Stimulated activated CD8-positive, alpha-beta memory T cell treated with anti-CD3 and anti-CD28 coated beads, Interleukin-15, amount 100 ng/mL, for 48 hours (primary cell): Measurements from ENCODE around the gene CD14.
"Not testable (repeated sequence)": the region's sequence is repeated elsewhere in the genome, so short reads cannot be mapped to it uniquely, and the experiment has no call there.

Experiments used
- DNase-seq, 2 donors: peaks; one replicate each; pipeline ENCODE4 v3.0.0-alpha.2; 2020; ENCODE audit warnings: low read depth in 2 of 2

CD14 gene

GRCh38 chr5:140633021-140633471 is at the start of gene CD14:
Gene CD14 (minus strand): TSS chr5:140633175. CDS start chr5:140633071, 104 bp downstream.
- DNase-seq, result no peak

DNA sequence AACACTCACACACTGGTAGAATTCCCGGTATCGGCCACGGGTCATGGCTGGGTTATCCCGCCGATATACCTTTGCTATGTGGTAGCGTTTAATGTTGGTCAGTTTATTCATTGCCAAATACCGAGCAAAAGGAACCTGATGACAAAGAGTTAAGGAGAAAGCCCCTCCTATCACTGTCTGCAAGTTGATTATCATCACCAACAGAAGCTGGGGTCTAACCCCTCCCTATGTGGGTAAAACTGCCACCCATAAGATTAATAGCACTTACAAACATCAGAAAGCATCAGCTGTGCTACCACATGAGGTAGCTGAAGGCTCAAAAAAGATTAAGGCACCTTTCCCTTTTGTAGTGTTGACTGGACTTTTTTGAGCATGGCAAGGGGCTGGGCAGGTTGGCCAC is 46.0 kb upstream of the CD14 start:
- no peak for DNase-seq

DNA sequence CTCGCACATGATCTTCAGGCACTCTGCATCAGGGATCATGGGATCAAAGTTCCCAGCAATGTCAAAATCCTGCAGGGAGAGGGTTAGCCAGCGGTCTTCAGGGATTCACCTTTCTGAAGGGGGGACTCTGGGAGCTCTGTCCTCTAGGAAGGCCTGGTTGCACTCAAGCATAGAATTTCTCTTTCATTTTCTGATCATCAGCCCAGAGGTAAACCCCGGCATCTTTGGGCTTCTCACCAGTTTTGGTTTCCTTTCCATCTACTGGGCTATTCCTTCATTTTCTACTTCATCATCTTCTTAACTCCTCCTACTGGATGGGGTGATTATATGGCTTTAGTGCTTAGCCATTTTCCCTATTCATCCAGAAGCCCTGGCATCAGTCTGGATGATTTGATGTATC is 45.0 kb upstream of the CD14 start:
- DNase-seq, result no peak

DNA sequence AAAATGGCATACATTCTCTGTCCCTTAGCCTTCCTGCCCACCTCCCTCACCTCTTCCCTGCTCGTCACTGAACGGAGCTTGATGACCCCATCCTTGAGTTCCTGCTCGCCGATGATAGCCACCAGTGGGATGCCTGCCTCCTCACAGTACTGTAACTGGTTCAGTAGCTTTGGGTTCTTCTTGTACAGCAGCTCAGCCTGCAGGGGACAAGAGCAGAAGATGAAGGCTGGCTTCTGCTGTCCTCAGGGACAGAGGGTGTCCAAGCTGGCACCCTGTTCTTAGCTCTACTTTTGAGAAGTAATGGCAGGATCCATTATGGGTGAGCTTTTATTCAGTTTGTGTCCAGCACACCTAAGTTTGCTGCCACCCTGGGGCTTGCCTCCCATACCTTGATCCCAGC is 41.7 kb upstream of the CD14 start:
- no peak for DNase-seq

DNA sequence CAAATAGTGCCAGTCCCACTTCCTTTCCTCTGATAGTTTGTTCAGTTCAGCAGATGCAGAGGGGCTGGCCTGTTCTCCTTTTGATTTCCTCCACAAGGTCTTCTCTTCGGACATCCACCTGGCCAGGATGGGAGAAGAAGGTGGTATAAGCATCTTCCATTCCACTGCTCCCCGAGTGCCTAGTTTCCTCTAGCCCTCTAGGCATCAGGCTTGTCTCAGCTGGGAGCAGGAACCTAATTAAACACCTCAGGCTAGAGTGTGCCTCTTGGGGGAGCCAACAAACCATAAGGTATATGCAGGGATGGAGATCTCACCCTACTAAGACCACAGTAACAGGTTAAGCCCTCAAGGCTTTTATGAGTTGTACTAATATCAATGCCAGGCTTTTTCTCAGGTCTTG is 41.2 kb upstream of the CD14 start:
- no peak for DNase-seq

DNA sequence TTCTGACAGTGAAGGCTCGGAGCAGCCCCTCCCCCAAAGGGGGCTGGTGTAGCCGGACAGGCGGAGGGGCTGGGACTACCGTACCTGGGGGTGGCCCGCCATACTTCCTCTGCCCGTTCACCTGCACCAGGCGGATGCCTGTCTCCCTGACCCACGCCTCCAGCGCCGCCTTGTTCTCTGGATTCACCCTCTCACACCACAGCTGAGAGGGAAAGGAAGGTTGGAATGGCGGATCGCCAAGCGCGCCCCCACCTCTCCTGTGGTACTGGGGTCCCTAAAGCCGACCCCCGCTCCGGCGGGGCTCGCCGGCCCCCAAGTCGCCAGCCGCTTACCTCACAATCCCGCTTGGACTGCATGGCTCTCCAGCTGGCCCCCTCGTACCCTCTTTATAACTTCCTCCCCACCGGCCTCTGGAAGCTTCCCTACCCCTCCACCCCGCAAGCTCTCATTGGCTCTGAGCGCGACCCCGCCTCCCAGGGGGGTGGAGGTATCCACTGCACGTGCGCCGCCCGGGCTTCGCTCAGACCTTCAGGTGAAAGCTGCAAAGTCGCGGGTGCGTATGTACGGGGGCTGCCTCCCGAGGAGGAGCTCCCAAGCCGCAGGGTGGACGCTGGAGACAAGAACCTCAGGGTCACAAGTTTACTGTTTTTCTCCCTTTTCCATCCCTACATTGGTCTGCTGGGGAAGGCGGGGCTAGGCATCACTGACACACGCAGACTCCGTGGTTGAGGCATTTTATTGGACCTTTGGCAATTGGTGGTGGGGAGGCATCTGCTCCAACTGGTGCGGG is 40.4 kb upstream of the CD14 start, which contains the start of gene DND1:
Gene DND1, minus strand, starts transcription at position 390 of the 790 bp plus-strand sequence. Its CDS starts 34 bp downstream, at position 356.
- DNase-seq, result no peak

DNA sequence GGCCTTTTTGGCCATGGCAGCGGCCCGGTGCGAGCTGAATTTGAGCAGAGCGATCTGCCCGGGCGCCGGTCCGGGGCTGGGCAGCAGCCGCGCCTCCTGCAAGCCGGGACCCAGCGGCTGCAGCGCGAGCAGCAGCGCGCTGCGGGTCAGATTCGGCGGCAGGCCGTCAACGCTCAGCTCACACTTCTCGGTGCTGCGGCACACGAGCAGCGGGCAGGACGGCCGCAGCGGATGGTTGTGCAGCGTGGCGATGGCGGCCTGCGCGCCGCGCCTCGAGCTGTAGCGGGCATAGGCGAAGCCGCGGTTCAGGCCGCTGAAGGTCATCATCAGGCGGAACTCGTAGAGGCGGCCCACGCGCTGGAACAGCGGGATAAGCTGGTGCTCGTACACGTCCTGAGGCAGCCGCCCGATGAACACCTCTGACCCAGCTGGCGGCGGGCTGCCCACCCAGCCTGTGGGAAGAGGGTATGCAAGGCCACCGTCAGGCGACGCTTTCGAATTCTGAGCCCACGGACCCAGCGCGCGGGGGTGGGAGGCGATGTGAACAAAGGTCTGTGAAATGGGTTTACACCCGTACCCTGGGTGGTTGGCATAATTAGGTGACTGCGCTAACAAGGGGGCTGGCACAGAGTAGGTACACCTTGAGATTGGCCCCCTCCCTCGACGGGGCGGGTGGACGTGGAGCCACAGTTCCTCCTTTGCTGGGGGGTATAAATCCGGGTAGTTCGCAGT is 39.6 kb upstream of the CD14 start:
- no peak for DNase-seq

DNA sequence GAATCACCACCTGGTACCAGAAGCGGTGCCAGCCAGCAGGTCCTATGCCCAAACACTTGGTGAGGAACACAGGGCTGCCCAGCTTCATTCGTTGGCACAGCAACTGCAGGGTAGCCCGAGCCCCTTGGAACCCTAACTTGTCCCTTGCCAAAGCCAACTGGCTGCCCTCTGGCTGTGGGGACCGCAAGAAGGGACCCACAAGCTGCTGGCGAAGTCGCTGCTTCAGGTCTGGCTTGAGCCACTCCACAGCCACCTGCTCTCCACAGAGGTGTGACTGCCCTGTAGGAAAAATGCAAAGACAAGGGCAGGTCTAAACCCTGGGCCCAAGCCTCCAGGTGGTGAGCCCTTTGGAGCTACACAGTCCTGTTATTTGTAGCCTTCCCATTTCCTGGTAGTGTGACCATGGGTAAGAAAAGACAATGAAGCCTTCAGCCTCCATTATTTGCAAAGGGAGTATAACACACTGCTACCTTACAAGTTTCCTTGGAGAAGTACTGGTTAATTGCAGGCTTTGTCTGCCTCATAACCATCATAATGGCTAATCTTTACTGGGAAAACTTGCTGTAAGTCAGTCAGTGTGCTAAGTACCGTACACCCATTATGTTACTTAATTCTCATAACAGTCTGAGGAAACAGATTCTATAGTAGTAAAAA is 38.6 kb upstream of the CD14 start:
- DNase-seq, result no peak

DNA sequence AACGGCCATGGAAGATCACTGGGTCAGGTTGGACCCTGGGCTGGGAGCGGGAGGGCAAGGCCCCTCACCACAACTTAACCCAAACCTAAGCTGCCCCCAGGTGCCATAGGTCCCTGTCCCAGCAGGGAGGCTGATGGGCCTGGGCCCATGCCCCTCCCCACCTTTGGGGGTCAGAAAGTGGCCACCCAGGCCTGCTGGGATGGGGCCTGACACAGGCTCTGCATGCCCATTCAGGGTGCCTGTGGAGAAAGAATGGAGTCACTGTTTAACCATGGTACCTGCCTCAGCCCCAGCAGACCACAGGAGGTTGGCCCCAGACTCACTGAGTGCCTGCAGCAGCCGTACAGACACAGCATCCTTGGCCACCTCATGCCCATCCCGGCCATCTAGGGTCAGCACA is 38.1 kb upstream of the CD14 start:
- DNase-seq, result not testable (repeated sequence)

DNA sequence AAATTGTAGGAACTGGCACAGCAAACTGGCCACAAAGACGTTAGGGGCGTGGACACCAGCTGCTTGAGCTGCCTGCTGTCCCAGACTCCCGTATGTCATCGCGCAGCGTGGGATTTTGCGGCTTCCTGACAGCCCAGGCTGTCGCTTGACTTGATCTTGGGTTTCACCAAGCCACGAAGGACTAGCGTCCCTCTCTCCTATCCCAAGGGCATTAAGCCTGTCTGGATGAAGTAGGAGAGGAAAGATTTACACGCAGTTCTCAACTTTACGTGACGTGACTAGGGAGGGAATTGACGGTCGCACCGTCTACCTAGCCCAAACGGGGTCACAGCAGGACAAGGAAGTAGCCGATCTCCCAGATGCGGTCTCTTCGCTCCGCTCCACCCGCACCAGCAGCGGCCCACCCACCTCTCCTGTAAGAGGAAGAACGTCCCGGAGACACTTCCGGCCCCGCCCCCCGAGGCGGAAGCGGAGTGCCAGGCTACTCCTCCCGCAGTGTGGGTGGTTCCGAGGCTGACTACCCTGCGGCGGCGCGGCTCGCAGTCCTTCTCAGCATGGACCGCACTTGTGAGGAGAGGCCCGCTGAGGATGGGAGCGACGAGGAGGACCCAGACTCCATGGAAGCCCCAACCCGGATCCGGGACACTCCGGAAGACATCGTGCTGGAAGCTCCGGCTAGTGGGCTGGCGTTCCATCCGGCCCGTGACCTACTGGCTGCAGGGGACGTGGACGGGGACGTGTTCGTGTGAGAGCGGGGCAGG is 31.6 kb upstream of the CD14 start, which contains the start of gene WDR55:
Gene WDR55, plus strand, starts transcription at position 546 of the 761 bp plus-strand sequence. Its CDS starts 9 bp downstream, at position 555.
- peak; percentile 94 to 96 for DNase-seq

- no peak for DNase-seq
Measured at GRCh38 chr5:140664030-140664358, 31.0 kb upstream of the CD14 start.

DNA sequence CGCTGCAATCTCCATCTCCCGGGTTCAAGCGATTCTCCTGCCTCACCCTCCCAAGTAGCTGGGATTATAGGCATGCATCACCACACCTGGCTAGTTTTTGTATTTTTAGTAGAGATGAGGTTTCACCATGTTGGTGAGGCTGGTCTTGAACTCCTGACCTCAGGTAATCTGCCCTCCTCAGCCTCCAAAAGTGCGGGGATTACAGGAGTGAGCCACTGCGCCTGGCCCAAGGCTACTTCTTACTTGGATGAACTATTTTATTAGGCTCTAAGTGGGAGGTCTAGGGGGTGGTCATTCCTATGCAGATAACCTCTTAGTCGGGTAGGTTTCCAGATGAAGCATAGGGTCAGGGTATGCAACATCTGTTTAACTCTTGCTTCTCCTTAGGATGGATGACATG is 27.4 kb upstream of the CD14 start:
- DNase-seq, result not testable (repeated sequence)

DNA sequence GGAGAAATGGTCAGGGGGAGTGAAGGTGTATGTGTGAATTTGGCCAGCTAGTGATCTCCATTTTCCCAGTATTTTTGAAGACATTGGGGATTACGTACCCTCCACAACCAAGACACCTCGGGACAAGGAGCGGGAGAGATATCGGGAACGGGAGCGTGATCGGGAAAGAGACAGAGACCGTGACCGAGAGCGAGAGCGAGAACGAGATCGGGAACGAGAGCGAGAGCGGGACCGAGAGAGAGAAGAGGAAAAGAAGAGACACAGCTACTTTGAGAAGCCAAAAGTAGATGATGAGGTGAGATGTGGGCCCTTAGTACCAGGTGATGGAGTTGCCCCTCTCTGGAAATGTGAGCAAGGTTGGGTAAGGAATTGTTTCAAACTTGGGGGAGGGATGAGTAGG is 25.9 kb upstream of the CD14 start:
- no peak for DNase-seq

DNA sequence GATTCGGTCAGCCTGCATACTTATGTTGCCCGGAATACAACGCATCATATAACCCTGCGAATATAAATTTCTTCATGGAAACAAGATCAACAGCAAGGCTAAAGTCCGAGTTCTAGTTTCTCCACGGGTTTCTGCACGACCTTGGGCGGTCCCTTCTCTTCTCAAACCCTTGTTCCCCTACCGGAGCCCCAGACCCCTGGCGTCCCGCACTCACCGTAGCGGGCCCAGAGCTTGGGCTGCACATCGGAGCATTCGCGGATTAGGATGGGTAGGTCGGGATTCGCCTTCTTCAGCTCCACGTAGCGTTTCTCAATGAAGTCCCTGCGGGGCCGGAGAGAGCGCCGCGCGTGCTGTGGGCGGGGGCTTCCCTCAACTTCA is 14.1 kb upstream of the CD14 start:
- DNase-seq, result no peak

DNA sequence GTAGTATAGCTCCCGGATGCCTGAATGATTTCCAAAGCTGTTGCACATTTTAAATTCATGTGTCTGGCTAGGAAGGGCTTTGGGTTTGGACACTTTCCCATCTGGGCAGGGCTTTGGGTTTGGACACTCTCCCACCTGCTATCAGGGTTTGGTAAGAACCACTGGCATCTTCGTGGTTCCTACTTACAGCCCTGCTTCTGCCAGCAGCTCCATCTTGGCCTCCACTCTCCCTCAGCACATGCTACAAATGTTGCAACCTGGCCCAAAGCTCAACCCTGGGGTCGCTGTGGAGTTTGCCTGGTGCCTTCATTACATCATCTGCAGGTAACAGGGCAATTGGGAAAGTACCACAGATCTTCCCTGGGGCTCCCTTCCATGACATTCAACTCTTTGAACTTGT is 9.7 kb upstream of the CD14 start:
- DNase-seq, result no peak

GRCh38 chr5:140641716-140642115 is 8.7 kb upstream of the CD14 start:
- DNase-seq, result no peak

- peak; percentile 96 for DNase-seq
Measured at GRCh38 chr5:140639148-140639981, 6.4 kb upstream of the CD14 start, which contains the start of gene TMCO6. Gene TMCO6 (plus strand): TSS chr5:140639451. CDS start chr5:140639528, 77 bp downstream.

DNA sequence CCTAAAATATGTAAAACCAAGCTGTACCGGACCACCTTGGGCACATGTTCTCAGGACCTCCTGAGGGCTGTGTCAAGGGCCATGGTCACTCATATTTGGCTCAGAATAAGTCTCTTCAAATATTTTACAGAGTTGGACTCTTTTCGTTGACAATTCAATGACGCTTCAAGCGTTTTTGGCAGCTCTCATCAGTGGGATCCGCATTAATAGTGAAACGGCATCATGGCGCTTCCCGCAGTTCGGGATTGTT is 5.8 kb upstream of the CD14 start:
- DNase-seq, result not testable (repeated sequence)

DNA sequence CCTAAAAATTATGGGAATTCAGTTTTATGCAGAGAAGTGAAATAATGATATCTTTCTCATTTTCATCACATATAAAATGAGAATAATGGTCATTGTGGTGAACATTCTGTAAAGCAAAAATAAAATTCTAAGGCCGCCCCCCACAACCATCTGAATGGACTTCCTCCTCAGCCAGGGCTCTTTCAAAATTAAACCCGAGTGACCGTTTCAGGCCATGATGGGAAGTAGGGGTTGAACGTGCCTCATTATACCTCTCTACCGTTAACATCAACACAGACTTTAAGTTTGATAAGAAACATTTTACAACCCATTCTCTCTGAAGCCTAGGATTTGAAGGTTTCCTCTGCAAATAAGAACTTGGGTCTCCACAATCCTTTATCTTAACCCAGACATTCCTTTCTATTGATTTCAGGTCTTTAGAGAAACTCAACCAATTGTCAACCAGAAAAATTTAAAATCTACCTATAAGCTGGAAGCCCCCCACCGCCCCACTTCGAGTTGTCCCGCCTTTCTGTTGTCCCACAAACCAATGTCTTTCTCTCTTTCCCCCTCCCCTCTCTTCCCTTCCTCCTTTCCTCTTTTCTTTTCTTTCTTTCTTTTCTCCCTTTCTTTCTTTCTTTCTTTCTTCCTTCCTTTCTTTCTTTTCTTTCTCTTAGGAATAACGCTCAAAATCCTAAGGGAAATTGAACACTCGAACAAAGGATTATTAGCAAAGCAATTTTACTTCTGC is 4.6 kb upstream of the CD14 start:
- no peak for DNase-seq
